ENCODE measurements around the gene CPT1B. TPM values are rescaled to one million over a fixed set of nuclear protein-coding genes. Genes with fewer than 3 reads are reported as not detected.

Gene CPT1B
- total RNA-seq, 1 donor from 2014 or later: 16.3 TPM

DNA sequence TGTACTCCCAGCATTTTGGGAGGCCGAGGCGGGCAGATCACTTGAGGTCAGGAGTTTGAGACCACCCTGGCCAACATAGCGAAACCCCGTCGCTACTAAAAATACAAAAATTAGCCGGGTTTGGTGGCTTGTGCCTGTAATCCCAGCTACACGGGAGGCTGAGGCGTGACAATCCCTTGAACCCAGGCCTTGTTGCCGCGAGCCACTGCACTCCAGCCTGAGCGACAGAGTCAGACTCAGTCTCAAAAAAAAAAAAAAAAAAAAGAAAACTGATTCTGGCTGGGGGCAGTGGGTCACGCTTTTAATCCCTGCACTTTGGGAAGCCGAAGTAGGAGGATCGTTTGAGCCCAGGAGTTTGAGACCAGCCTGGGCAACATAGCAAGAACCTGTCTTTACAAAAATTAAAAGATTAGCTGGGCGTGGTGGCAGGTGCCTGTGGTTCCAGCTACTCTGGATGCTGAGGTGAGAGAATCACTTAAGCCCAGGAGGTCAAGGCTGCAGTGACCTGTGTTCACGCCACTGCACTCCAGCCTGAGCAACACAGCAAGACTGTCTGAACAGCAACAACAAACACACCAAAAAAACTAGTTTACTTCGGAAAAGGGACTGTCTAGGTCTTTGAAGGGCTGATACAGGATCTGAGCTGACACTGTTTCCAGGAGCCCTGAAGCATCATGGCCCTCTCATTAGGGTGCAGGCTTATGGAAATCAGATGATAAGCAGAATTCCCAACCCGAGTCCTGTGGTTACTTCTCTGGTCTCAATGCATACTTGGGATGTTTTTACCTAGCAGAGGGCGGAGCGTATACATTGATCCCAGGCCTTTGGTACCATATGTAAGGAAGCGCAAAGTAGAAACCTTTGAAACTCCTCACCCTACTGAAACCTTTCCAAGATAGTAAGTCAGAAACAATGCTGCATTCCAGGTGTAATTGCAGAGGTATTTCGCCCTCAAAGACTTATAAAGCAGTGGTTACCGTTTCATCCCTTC lies 6.2 kb upstream of the CPT1B start:
- DNase-seq: no peak

DNA sequence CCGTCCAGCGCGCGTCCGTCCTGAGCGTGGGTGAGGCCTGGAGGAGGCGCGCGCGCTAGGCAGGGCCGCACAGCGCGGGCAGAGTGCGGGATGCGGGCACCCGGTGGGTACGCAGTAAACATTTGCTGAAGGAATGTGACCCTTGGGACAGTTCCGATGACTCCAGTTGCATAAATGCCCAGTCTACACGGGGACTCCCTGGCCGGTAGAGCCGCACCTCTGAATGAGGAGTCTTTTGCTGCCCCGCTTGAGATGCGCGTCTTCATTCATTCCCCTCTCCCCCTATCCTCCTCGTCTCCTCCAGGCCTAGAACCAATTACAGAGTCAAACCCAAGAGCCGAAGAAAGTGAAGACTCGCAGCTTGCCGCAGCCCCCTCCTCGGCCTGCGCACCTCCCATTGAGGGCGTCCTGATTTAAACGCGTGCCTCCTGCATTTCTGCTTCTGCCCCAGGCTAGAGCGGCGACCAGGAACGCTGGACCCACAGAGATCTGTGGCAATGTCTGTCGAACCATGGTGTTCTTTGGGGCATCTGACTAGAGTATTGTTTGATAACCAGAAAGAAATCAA lies 5.2 kb upstream of the CPT1B start:
- no peak for DNase-seq

DNA sequence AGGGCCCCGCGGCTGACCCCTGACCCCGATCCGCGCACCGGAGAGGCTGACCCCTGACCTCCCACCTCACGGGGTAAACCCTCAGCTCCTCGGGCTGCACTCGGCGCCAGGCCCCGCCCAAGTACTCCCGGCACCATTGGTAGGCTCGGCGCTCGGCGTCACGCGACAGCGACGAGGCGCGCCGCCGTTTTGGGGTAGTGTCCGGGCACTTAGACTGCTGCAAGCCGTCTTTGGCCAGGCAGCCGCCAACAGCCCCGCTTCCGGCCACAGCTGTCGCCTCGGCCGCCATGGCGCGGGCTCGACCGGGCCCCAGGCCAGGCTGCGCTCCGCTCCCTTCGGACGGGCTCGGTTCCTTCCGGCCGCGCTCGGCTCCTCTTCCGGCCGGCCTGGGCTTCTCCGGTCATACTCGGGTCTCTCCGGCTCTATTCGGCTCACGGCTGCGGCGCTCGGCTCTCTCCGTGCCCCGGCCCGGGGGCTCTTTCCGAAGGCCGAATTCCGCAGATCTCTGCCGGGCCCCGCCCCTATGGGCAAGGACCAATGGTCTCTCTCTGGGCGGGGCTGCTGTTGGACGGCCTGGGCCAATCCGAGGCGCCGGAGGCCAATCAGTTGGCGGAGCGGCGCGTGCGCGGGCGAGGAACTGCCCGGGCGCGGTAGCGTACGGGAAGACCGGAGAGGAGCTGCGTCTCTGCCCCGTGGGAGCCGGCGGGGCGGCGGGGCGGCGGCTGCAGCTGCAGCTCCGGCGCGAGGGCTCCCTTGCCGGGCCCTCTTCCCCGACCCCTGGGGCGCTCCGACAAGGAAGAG lies 4.5 kb upstream of the CPT1B start, which contains the start of gene CHKB:
Gene CHKB (minus strand): TSS at position 357 of the 801 bp plus-strand sequence. CDS start 68 bp downstream, at position 289.
- DNase-seq: peak; percentile 98

DNA sequence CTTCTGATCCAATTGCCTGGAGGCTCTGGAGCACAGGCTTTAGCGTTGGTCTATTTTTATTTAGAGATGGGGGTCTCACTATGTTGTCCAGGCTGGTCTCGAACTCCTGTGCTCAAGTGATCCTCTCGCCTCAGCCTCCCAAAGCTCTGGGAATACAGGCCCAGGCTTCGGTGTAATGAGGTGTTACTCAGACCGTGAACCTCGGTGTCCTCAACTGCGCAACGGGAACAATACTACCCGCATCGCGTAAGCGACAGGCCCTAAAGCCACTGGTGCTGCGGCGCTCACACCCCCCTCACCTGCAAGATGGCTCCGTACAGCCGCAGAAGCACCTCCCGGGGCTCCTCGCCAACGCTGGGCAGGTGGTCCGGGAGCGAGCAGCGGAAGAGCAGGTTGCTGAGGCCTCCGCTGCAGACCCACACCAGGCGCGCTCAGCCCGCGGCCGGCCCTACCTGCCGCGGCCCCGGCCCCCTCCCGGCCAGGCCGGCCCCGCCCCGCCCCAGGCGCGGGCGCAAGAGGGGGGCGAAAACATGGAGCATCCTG lies 3.8 kb upstream of the CPT1B start:
- DNase-seq: peak; percentile 39

DNA sequence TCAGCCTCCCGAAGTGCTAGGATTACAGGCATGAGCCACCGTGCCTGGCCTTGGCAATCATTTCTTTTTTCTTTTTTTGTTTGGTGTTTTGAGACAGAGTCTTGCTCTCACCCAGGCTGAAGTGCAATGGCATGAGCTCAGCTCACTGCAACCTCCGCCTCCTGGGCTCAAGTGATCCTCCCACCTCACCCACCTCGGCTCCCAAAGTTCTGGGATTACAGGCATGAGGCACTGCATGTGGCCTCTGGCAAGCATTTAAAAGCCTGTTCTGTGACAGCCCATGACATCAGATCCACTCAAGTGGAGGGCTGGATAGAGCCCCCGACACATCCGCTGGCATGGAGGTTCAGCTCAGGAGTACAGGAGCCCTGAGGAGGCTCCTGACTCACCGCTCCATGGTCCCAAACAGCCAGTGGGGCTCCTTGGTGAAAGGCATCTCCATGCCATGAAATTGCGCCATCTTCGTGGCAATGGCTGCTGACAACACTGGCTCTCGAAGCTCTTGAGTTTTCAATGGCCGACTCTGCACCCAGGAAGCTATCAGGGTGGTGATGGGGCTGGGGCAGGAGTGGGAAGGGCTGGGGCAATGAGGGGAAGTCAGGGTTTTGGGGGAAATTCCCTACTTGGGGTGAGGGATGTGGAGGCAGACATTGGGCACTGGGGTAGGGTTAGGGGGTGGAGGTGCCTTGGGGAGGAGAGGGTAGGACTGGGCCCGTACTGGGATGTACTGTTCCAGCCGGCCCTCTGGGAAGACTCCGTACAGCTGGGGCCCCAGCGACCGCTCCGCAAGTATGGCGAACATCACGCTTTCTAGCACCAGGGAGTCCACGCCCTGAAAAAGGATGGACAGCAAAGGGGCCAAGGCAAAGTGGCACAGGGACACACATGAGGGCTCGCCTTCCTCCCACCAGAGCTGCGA lies 3.1 kb upstream of the CPT1B start:
- no peak for DNase-seq

DNA sequence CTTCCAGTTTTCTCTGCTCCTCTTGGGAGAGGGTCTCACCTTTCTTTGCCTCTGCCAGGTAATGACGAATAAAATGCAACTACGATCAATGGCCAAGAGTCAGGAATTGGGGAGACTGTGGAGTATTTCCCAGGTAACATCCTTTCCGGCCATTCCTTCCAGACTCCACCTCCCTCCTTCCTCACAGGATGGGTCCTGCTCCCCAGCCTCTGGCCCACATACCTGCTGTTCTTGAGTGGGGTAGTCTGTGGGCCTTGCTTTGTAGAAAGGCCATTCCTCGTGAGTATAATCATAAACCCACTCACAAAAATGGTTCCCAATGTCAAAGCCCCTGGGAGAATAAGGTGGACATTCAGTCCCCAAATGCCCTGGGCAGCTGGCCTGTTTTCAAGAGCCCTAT lies 1.5 kb upstream of the CPT1B start:
- DNase-seq: no peak

DNA sequence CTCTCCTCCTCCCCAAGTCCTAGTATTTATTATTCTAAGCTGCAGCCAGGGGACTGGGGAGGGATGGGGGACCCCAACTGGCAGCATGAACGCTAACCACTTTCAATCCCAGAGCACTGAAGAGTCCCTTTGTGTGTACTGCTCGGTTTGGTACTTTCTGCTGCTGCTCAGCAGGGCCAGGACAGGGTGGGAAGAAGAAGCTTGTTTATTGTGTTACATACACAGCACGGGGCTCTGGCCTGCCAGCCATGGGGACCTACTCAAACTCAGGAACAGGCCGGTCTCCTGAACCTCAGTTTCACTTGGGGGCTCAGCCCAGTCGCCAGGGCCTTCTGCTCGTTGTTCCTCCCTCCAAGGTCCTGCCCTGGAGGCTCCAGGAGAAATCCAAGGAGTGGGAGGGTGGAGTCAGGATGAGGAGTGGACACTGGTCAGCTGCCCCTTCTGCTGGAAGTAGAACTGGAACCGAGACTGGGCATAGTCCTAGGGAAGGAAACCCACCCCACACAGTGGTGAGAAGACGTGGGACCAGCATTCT lies 616 bp upstream of the CPT1B start:
- DNase-seq: no peak

DNA sequence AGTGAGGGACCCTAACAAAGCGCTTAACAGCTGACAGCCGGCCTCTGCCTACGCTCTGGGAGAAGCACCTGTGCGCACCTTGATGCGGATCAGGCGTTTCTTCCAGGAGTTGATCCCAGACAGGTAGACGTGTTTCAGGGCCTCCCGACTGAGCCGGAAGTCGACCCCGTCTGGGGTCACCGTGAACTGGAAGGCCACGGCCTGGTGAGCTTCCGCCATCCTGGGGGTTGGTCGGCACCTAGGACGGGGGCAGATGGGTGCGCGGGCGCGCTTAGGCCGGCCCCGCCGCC lies 585 bp downstream of the CPT1B start:
- DNase-seq: no peak

DNA sequence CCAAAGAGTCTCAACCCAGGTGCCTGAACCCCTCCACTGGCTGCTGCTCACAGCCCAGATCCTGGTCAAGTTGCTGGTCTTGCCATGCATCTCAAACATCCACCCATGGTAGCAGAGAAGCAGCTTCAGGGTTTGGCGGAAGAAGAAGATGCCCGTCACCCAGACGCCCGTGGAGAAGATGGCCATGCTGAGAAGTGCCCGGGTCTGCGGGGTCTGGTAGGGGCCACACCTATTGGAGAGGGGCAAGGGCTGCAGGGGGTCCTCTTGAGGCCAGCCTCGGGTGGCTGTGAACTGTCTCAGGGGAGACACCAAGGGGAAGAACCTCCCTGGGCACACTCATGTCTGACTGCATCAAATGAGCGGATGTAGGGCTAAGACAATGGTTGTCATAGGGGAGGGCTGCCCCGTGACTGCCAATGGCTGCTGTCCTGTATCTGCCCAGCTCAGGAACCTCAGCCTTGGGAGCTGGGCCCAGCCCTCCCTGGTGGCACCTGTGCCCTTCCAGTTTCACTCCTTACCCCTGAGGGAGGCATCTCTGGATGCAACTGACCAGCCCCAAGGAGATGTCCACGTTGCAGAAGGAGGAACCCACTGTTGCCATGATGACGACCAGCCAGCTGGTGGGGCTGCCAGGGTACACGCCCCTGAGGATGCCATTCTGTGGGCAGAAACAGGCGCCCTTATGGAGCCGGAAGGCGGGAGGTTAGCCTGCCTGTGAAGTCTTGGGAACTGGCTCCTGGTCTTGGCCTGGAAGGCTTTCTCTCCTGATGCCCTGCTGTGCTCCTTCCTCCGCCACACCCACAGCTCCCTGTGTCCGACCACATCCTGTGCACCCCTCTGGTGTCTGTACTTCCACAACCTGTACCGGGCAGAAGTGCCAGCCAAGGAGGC lies 1.2 kb downstream of the CPT1B start:
- no peak for DNase-seq

DNA sequence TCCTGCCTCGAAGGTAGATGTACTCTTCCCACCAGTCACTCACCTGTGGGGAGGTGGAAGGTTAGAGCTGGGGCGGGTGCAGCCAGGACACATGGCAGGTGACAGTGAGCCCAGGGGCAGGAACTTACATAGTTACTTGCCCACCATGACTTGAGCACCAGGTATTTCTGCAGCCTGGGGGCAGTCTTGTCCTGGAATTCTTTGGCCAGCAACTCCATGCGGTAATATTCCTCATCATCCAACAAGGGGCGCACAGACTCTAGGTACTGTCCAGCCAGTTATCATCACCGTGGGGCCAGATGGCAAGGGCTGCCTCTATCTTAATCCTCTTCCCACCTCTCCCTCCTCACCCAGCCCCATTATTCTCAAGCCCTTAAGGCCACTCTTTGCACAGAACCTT lies 2.2 kb downstream of the CPT1B start:
- DNase-seq: peak; percentile 81

DNA sequence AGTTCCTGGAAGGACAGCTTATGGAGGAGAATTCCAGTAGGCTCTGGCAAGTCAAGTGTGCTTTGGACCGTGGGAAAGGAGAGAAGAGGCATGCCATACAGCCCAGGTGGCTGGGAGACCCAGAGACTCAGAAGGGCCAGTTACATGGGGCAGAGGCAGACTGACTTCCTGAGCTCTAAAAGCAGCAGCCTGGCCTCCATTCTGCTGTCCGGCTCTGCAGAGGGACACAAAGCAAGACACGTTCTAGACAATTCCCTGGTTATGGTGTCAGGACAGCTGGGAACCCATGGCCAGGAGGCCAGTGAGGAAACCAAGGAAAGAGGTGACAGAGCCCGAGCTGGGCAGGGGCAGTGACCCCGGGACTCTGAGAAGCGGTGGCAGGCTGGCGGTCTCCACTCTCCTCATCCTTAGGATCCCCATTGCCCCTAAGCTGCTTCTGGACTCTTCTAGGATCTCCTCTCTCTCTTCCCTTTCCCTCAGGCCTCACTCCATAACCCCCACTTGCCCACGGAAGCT lies 2.7 kb downstream of the CPT1B start:
- no peak for DNase-seq

DNA sequence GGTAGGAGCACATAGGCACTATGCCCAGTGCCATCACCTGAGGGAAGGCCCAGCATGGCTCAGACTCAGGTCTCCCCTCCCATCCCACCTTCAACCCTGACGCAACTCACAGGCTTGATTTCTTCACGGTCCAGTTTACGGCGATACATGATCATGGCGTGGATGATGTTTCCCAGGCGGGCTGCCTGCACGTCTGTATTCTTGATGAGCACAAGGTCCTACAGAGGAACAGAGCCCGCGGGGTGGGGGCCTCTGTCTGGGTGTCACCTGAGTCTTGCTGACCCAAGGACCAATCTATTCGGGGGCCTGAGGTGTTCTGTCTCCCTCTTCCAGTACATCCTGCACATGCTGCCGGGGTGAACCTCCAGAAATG lies 3.9 kb downstream of the CPT1B start:
- no peak for DNase-seq

DNA sequence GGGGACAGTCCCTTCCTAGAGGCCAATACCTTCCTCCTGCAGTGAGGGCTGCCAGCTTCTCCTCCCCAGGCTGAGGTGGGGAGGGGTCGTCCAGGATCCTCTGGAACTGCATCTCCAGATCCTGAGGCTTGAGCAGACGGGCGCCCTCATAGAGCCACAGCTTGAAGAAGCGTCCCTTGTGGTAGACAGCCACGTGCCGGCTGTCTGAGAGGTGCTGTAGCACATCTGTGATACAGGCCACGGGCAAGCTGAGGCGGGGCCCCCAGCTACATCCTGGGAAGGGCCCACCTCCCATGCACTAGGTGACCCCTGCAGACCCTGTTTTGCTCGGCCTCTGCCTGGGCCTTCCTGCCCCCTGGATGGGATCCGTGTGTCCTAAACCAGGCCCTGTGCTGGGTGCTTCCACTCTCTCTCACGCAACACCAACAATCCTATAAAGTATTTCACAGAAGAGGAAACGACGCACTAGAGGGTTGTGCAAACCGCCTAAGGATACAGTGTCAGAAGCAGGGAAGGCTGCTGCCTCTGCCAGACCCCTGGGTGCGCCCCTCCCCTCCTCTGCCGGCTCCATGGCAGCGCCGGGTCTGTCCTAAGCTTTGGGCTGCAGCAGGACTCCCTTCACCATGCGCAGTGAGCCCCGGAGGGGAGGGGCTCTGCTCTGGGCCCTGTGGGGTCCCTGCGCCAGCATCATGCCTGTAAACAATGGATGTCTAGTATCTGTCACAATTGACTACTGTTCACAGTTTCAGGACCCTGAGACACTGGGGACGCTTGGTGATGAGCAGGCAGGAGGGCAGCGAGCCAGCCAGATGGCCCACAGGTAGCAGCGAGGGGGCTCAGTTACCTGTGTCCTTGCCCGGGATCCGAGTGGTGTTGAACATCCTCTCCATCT lies 4.5 kb downstream of the CPT1B start:
- DNase-seq: no peak

DNA sequence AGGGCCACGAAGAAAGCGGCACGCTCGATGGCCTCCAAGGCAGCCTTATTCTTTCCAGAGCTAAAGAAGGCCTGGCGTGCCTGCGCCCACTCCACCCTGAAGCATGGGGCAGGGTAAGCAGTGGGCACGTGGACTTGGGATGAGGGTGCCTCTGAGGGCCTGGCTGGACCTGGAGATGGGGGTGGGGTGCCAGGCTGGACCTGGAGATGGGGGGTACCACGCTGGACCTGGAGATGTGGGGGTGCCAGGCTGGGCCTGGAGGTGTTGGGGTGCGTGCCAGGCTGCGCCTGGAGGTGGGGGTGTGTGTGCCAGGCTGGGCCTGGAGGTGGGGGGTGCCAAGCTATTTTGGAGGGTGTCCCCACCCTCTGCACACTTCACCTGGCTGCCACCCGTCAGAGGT lies 5.3 kb downstream of the CPT1B start:
- no peak for DNase-seq

DNA sequence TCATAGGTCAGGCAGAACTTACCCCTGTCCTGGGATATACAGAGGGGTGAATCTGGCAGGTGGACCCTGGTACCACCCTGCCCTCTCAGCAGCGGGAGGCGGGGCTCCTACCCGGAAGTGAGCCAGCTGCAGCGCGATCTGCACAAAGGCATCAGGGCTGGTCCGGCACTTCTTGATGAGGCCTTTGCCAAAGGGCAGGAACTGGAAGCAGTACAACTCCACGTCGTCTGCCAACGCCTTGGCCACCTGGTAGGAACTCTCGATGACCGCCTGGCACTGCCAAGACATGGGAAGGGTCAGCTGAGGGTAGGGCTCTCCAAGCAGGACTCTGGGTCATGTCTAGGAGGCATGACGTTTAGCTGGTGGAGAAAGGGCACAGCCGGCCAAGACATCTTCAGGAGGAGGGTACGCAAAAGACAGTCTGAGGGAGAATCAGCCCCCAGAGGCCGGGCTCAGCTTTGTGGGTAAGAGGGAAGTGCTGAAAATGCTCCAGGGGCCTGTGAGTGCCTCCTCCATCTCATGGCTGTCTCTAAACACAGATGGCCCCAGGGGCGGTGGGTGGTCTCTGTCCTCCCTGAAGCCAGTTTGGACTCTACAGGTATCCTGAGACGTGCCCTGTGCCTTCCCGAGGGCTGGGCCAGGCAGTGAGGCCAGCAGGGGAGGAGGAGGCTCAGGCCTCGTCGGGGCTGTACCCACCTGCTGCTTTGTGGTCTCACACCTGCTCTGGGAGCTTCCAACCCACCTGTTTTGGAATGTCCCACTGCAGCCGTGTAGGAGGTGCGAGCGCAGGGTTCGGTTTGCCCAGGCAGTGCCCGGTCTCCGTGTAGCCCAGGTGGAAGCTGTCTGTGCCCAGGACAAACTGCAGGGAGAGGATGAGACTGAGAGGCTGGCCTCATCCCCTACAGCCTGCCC lies 6.7 kb downstream of the CPT1B start:
- no peak for DNase-seq

DNA sequence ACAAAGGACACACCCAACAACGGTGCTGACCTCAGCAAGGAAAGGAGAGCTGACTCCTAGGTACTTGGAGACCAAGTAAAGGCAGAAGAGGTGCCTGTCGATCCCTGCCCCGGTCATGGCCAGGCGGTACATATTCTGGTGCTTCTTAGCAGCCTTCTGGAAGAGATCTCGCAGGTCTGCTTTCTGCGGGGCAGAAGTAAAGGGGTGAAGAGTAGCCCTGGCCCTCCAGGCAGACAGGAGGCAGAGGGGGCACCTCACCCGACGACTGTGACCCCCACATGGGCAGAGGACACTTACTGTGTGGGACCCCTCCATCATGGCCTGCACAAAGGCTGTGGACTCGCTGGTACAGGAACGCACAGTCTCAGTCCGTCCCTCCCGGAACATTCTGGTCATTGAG lies 7.4 kb downstream of the CPT1B start:
- no peak for DNase-seq

DNA sequence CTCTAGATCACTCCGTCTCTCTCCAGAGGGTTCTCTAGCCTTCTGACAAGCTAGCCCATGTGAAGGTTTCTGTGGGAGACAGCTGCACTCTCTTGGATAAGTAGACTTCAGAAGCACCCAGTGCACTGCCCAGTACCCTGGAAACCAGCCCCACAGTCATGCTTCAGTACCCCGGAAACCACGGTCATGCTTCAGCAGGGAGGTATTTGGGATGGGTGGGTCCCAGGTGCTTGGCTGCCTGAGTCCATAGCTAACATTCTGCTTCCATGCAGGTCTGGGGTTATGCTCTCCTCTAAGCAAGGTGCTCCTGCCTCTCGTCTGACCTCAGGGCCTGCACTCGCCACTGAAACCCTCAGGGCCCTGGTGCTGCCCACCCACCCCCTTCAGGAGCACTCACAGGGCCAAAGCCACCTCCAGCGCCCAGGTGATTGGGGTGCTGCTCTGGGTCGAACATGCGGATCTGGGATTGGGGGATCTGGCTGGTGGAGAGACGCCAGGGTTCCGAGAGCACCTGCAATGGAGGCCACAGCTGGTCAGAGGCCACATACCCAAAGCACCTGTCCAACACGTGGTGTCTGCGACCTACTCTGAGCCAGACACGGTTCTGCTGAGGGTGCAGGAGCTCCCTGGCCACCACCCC lies 8.2 kb downstream of the CPT1B start:
- no peak for DNase-seq

DNA sequence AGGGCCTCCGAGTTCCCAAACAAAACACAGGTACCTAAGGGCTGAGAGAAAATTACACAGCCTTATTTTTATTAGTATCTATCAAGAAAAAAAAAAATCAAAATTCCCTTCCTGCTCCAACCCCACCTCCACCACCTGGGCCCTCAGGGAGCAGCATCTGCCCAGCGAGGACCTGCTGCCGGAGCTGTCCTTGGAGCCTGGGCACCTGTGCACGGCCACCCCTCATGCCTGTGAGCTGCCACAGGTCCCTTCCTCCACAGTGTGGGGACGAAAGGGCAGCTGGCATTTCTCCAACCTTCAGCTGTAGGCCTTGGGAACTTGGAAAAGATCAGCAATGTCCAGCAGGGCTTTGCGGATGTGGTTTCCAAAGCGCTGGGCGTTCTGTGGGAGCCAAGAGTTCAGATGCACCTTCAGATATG lies 9.2 kb downstream of the CPT1B start:
- DNase-seq: no peak
